Fibroblast of skin of right biceps (primary cell): Measurements from ENCODE around the gene PAAF1.

ENCODE experiments used
- DNase-seq: peaks from one replicate; pipeline ENCODE4 v3.0.0-alpha.2; 2013

Gene PAAF1

GRCh38 chr11:73946798-73947458 is 70.1 kb downstream of the PAAF1 start:
- DNase-seq: no peak

GRCh38 chr11:73949246-73949645 is 72.4 kb downstream of the PAAF1 start:
- no peak for DNase-seq

GRCh38 chr11:73949912-73950311 is 73.1 kb downstream of the PAAF1 start:
- DNase-seq: no peak

GRCh38 chr11:73950869-73951710 is 74.3 kb downstream of the PAAF1 start, which contains the start of gene DNAJB13:
Gene DNAJB13 (plus strand): TSS chr11:73951026. CDS start chr11:73951070, 44 bp downstream.
- peak; percentile 29 for DNase-seq

GRCh38 chr11:73951797-73952196 is 75.0 kb downstream of the PAAF1 start:
- no peak for DNase-seq

- no peak for DNase-seq
Measured at GRCh38 chr11:73956876-73957653, 80.3 kb downstream of the PAAF1 start.

- DNase-seq: no peak
Measured at GRCh38 chr11:73957654-73958361, 81.0 kb downstream of the PAAF1 start.

- no peak for DNase-seq
Measured at GRCh38 chr11:73958521-73959141, 81.8 kb downstream of the PAAF1 start.

- peak; percentile 63 for DNase-seq
Measured at GRCh38 chr11:73961321-73961720, 84.5 kb downstream of the PAAF1 start.

GRCh38 chr11:73962101-73962705 is 85.4 kb downstream of the PAAF1 start:
- no peak for DNase-seq

- no peak for DNase-seq
Measured at GRCh38 chr11:73963861-73964260, 87.1 kb downstream of the PAAF1 start.

- peak; percentile 26 for DNase-seq
Measured at GRCh38 chr11:73965076-73965763, 88.4 kb downstream of the PAAF1 start.

GRCh38 chr11:73965764-73966121 is 88.9 kb downstream of the PAAF1 start:
- DNase-seq: no peak

GRCh38 chr11:73968356-73968966 is 91.7 kb downstream of the PAAF1 start:
- no peak for DNase-seq

- DNase-seq: no peak
Measured at GRCh38 chr11:73969091-73969490, 92.3 kb downstream of the PAAF1 start.

- DNase-seq: no peak
Measured at GRCh38 chr11:73969991-73970800, 93.4 kb downstream of the PAAF1 start.

- DNase-seq: no peak
Measured at GRCh38 chr11:73971175-73971719, 94.4 kb downstream of the PAAF1 start.

GRCh38 chr11:73972187-73972586 is 95.4 kb downstream of the PAAF1 start:
- no peak for DNase-seq

- DNase-seq: no peak
Measured at GRCh38 chr11:73972620-73973449, 96.0 kb downstream of the PAAF1 start.
